Subcutaneous abdominal adipose tissue (tissue), 5 donors: ENCODE results near the gene PRR33.
A peak's percentile ranks its signal among the peaks of the same experiment; 100 is the strongest.

ENCODE experiments used
- H3K27ac ChIP-seq: one replicate; pipeline ENCODE4 v1.7.0; 2013; ENCODE audit warnings: low read depth, mild to moderate bottlenecking, inconsistent platforms, low read length, moderate library complexity
- H3K27me3 ChIP-seq, 5 donors: one replicate each; pipeline ENCODE4 v1.7.0; 2013; ENCODE audit warnings: low read length in 5 of 5, inconsistent platforms in 1 of 5; ENCODE audit not compliant: control insufficient read depth in 5 of 5, insufficient read depth in 4 of 5
- H3K36me3 ChIP-seq, 5 donors: one replicate each; pipeline ENCODE4 v1.7.0; 2013; ENCODE audit warnings: low read length in 5 of 5; ENCODE audit not compliant: control insufficient read depth in 5 of 5, insufficient read depth in 5 of 5
- H3K4me1 ChIP-seq, 5 donors: one replicate each; pipeline ENCODE4 v1.7.0; 2013; ENCODE audit warnings: low read length in 5 of 5, mild to moderate bottlenecking in 3 of 5, moderate library complexity in 1 of 5; ENCODE audit not compliant: control insufficient read depth in 5 of 5, insufficient read depth in 5 of 5
- H3K4me3 ChIP-seq, 5 donors: one replicate each; pipeline ENCODE4 v1.7.0; 2013; ENCODE audit warnings: low read length in 5 of 5, low read depth in 1 of 5
- H3K9ac ChIP-seq, 5 donors: one replicate each; pipeline ENCODE4 v1.7.0; 2013; ENCODE audit warnings: low read length in 5 of 5, mild to moderate bottlenecking in 4 of 5, moderate library complexity in 3 of 5
- H3K9me3 ChIP-seq, 5 donors: one replicate each; pipeline ENCODE4 v1.7.0; 2013; ENCODE audit warnings: low read length in 5 of 5; ENCODE audit not compliant: control insufficient read depth in 5 of 5
- donor health status: healthy.
- donor health status: healthy.
- donor health status: healthy.
- donor health status: healthy.
- donor health status: healthy.

The PRR33 gene

DNA sequence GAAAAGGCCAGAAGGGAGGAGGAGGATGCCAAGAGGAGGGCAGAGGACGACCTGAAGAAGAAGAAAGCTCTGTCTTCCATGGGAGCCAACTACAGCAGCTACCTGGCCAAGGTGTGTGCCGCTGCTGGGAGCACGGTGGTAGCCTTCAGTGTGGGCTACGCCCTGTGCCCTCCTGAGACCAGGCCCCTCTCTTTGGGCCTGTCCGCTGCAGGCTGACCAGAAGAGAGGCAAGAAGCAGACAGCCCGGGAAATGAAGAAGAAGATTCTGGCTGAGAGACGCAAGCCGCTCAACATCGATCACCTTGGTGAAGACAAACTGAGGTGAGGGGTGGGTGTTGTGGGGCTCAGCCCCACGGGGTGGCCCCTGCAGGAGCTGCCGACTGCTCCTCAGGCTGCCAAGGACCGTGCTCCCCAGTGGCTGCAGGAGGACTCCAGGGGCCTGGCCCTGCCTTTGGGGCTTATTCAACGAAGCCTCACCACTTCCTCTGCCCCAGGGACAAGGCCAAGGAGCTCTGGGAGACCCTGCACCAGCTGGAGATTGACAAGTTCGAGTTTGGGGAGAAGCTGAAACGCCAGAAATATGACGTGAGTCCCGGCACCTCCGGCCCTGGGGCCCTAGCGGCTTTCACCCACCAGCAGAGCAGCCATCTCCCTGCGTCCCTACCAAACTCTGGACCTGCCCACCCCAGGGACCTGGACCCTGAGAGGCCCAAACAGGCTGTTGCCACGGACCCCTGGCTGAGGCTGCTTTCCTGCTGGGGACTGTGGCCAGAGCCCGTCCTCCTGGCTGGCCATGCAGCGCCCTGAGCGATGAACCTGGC lies 42.9 kb upstream of the PRR33 start:
- peaks cover 0 to 16% (median 10%) of the 10 kb centered on the region in 5 donors for H3K27me3 ChIP-seq
- peaks cover 0 to 3% (median 0%) of the 10 kb centered on the region in 5 donors for H3K36me3 ChIP-seq
- H3K27ac ChIP-seq: no peak overlapping the region
- no peak overlapping the region for H3K9ac ChIP-seq
- no peaks in the 10 kb centered on the region for H3K9me3 ChIP-seq
- no peak overlapping the region for H3K4me3 ChIP-seq
- H3K4me1 ChIP-seq: peaks cover 1 to 42% (median 37%) of the 10 kb centered on the region in 5 donors

DNA sequence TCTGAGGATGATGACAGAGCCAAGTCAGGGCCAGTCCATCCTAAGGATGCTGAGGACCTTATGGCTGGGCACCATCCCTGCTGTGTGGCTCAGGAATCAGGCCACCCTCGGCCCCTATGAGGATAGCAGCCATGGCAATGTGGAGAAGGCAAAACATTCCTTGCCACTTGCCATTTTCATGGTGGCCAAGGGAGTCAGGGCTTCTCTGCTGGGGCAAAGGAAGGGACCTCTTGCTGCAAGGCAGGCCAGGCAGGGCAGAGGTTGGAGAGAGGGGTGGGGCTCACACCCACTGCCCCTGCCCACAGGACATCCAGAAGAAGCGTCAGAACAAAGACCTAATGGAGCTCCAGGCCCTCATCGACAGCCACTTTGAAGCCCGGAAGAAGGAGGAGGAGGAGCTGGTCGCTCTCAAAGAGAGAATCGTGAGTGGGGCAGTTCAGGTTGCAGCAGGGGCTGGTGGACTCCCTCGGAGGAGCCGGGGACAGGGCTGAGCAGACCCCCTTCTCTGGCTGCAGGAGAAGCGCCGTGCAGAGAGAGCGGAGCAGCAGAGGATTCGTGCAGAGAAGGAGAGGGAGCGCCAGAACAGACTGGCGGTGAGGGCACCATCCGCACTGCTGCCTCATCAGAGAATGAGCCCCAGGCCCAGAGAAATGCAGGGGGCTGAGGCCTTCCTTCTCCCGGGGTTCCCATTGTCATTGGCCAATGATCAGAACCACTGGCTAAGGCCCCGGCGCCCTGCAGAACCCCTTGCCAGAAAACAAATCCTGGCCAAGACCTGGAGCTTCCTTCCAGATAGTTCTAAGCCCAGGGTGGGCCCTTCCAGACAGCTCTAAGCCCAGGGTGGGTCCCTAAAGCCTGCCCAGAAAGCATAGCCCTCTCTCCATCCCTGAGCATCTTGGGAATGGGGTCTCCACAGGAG lies 42.0 kb upstream of the PRR33 start:
- no peaks in the 10 kb centered on the region for H3K9me3 ChIP-seq
- H3K4me1 ChIP-seq: peaks cover 1 to 45% (median 39%) of the 10 kb centered on the region in 5 donors
- peaks cover 0 to 19% (median 7%) of the 10 kb centered on the region in 5 donors for H3K27me3 ChIP-seq
- no peak overlapping the region for H3K9ac ChIP-seq
- peaks cover 0 to 3% (median 0%) of the 10 kb centered on the region in 5 donors for H3K36me3 ChIP-seq
- no peak overlapping the region for H3K4me3 ChIP-seq
- no peak overlapping the region for H3K27ac ChIP-seq

DNA sequence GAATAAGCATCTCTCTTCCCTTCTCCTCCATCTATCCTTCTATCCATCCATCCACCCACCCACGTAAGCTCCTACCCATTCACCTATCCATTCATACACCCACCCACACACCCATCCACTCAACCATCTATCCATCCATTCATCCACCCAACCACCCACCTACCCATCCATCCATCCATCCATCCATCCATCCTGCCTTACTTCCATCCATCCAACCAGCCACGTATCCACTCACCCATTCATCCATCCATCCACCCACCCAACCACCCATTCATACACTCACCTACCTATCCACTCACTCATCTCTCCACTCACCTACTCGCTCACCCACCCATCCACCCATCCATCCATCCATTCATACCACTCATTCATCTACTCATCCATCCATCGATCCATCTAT lies 41.0 kb upstream of the PRR33 start:
- Histone ChIP-seq H3K9me3 (no peaks in the 10 kb centered on the region), H3K9ac (no peak overlapping the region), H3K36me3 (peaks cover 0 to 3% (median 0%) of the 10 kb centered on the region in 5 donors), H3K27ac (no peak overlapping the region), H3K4me3 (no peak overlapping the region), H3K4me1 (peaks cover 1 to 48% (median 42%) of the 10 kb centered on the region in 5 donors), H3K27me3 (peaks cover 2 to 21% (median 12%) of the 10 kb centered on the region in 5 donors)

DNA sequence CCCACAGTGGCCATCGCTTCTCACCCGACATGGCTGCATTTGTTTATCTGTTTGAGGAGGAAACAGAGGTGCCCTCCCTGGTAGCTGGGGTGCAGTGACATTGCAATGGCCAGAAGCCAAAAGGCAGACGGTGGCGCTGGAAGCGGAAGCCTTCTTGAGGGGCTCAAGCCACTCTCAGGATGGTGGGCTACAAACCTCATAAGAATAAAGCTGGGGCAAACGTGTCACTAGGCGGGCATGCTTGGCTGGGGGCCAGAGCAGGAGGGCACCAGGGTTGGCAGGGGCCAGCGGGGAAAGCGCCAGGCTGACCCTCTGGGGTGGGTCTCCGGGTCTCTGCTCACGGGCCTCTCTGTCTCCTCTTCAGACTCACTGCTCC lies 40.4 kb upstream of the PRR33 start:
- Histone ChIP-seq H3K9me3 (no peaks in the 10 kb centered on the region), H3K27ac (peak overlapping the region; percentile 16), H3K9ac (no peak overlapping the region), H3K4me3 (no peak overlapping the region), H3K4me1 (peaks cover 1 to 54% (median 48%) of the 10 kb centered on the region in 5 donors), H3K27me3 (peaks cover 6 to 25% (median 11%) of the 10 kb centered on the region in 5 donors), H3K36me3 (peaks cover 0 to 3% (median 0%) of the 10 kb centered on the region in 5 donors)

DNA sequence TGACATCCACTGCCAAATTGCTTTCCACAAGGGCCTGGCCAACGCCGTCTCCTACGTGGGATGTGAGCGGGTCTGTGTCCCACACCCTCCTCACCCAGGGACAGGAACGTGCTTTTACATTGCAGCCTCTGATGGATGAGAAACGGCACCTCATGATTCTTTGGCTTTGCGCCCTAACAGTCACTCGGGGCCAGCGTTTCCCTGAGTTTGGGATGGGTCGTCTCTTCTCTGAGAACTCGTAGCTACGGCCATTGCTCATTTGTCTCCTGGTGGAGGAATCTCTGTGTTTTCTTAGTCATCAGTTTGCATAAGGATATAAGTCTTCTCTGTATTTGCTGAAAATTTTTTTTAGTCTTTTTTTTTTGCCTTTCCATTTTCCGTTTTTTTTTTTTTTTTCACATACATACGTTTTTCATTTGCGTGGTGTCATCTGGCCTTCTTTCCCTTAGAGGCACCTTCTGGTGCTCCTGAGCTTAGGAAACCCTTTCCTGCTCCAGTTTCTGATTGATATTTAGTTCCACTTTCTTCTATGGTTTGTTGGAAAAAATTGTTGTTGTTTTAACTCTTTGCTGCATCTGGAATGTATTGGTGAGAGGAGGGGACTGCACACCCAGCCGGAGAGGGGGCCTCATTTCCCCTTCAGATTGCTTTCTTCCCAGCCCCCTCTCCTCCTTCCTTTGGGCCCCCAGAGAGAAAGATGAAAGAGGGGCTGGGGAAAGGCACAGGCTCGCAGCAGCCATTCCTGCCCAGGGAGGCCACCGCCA lies 39.8 kb upstream of the PRR33 start:
- H3K4me3 ChIP-seq: no peak overlapping the region
- H3K9me3 ChIP-seq: no peaks in the 10 kb centered on the region
- no peak overlapping the region for H3K9ac ChIP-seq
- H3K27ac ChIP-seq: peak overlapping the region; percentile 16
- peaks cover 12 to 28% (median 17%) of the 10 kb centered on the region in 5 donors for H3K27me3 ChIP-seq
- H3K36me3 ChIP-seq: no peaks in the 10 kb centered on the region
- peaks cover 1 to 59% (median 54%) of the 10 kb centered on the region in 5 donors for H3K4me1 ChIP-seq

DNA sequence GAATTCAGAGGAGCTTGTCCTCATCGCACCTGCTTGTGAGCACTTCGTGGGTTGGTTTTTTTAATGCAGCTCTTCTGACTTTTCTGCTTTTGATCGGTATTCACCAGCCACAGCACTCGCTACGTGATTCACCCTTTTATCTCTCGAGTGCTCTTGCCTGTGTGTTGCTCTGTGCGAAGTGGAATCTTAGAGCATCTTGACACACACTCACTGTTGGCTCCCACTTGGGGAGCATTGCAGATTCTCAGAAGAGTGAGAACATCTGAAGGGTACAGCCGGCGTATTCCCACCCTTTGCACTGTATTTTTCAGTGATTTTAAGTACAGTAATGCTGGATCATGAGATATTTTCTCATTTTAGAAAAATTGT lies 38.8 kb upstream of the PRR33 start:
- Histone ChIP-seq H3K36me3 (no peaks in the 10 kb centered on the region), H3K4me3 (no peak overlapping the region), H3K9ac (no peak overlapping the region), H3K9me3 (no peaks in the 10 kb centered on the region), H3K4me1 (peaks cover 1 to 70% (median 58%) of the 10 kb centered on the region in 5 donors), H3K27ac (peak overlapping the region; percentile 15), H3K27me3 (peaks cover 12 to 31% (median 20%) of the 10 kb centered on the region in 5 donors)

DNA sequence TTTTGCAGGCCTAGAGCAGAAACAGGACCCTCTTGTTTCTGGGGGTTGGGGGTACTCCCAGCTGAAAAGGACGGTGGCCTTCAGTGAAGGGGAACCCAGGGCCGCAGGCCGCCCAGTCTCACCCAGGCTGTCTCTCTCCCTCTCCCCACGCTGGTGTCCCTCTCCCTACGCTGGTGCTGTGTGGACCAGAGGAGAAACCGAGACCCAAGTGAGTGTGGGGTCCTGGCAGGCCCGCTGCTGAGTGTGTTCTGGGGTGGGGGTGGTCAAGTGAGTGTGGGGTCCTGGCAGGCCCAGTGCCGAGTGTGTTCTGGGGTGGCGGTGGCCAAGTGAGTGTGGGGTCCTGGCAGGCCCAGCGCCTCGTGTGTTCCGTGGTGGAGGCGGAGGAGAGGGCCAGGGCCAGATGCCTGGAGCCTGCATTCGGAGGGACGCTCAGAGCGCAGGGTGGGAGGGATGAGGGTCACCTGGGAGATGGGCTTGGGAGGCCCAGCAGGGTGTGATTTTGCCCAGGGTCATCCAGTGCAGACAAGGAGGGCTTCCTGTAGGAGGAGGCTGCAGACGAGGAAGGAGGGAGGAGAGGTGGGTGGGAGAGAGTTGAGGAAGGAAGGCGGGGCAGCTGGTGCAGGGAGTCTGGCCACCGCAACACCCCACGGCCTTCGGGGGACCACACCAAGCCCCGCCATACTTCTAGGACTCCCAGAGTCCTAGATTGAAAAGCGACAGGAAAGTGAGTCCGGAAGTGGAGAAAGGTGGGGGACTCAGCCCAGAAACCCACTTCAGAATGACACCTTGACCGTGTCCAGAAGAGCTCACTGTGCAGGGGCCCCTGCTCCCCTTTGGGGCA lies 38.1 kb upstream of the PRR33 start:
- Histone ChIP-seq H3K4me3 (no peak overlapping the region), H3K36me3 (no peaks in the 10 kb centered on the region), H3K27me3 (peaks cover 12 to 33% (median 20%) of the 10 kb centered on the region in 5 donors), H3K9me3 (no peaks in the 10 kb centered on the region), H3K9ac (no peak overlapping the region), H3K27ac (peak overlapping the region; percentile 15), H3K4me1 (peaks cover 1 to 73% (median 58%) of the 10 kb centered on the region in 5 donors)

DNA sequence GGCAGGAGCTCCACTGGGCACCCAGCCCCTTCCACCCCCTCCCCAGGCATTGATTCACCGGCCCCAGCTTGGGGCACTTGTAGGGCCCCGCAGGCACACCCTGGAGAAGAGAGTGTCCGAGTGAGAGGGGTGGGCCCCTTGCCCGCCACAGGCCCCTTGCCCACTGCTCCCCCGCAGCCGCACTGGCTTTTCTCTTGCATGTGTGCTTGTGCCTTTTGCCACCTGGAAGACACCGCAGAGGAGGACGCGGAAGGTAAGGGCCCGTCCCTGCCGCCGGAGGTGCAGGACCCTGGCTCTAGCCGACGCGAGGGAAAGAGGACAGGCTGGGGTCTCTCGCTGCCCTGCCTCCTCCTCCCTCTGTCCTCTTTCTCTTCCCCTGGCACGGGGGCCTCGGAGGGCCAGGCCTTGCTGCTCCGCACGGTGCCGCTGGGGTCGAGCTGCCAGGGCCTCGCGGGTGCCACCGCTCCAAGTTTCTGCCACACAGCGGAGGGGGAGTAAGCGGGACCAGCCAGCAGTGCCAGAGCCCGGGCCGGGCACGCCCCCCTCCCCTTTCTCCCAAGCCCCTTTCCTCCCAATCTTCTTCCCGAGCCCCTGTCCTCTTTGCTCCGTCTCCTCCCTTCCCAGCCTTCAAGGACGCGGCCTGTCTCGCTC lies 37.3 kb upstream of the PRR33 start:
- Histone ChIP-seq H3K27ac (no peak overlapping the region), H3K4me1 (peaks cover 1 to 80% (median 58%) of the 10 kb centered on the region in 5 donors), H3K9me3 (no peaks in the 10 kb centered on the region), H3K4me3 (no peak overlapping the region), H3K36me3 (no peaks in the 10 kb centered on the region), H3K9ac (no peak overlapping the region), H3K27me3 (peaks cover 12 to 40% (median 20%) of the 10 kb centered on the region in 5 donors)
